Peyer's patch (tissue), 4 donors: ENCODE measurements around the gene TOP2B.

Experiments
- POLR2A ChIP-seq, 2 donors: fragments of 450-650 bp; IDR thresholded peaks; one replicate each; pipeline ENCODE4 v1.5.1; 2017; ENCODE audit warnings: antibody characterized with exemption in 2 of 2, mild to moderate bottlenecking in 2 of 2, moderate library complexity in 2 of 2
- TF ChIP-seq, protein P1 (sequence below), 6 experiments: fragments of 450-650 bp in 4 of 6; fragments of 200-600 bp in 2 of 6; sonication (generic) in 1 of 6; IDR thresholded peaks; one replicate each; pipeline ENCODE4 v1.5.1; 2017 to 2019; ENCODE audit warnings: antibody characterized with exemption in 6 of 6, mild to moderate bottlenecking in 3 of 6, moderate library complexity in 1 of 6

DNA sequence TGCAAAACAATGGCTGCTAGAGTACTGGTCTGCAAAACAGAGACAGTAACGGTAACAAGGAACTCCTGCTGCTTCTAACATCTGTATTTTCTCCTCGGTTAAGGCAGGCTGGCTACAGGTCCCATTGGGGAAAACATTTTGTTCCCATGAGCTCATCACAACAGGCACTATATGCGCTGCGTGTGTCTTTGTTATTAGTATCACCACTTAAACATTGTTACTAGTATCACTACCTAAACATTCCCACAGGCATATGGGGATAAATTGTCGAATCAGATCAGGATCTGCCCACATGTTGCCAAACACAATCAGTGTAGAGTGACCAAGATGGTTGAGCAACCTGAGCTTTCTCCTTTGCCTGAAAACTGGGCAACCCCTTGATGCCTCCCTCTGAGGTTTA is 77.2 kb downstream of the TOP2B start:
- TF ChIP-seq, protein P1, sequence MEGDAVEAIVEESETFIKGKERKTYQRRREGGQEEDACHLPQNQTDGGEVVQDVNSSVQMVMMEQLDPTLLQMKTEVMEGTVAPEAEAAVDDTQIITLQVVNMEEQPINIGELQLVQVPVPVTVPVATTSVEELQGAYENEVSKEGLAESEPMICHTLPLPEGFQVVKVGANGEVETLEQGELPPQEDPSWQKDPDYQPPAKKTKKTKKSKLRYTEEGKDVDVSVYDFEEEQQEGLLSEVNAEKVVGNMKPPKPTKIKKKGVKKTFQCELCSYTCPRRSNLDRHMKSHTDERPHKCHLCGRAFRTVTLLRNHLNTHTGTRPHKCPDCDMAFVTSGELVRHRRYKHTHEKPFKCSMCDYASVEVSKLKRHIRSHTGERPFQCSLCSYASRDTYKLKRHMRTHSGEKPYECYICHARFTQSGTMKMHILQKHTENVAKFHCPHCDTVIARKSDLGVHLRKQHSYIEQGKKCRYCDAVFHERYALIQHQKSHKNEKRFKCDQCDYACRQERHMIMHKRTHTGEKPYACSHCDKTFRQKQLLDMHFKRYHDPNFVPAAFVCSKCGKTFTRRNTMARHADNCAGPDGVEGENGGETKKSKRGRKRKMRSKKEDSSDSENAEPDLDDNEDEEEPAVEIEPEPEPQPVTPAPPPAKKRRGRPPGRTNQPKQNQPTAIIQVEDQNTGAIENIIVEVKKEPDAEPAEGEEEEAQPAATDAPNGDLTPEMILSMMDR (IDR thresholded peaks at IDR 0.05), result no peak
- no peak for TF ChIP-seq POLR2A (IDR thresholded peaks at IDR 0.05)
